Measurements from ENCODE around the gene CNTRL. TPM values are rescaled to one million over a fixed set of nuclear protein-coding genes. Genes with fewer than 3 reads are reported as not detected.

CNTRL gene
- polyA plus RNA-seq, 4 donors, result 27.2 to 33.6 (median 30.3) TPM

GRCh38 chr9:121225240-121225639 lies 150.5 kb downstream of the CNTRL start:
- DNase-seq (ENCODE audit: low read depth in 4 of 4, low spot score in 3 of 4), result no peak

GRCh38 chr9:121226175-121226574 lies 151.4 kb downstream of the CNTRL start:
- DNase-seq (ENCODE audit: low read depth in 4 of 4, low spot score in 3 of 4), result no peak

Other genes with a start within 250 kb of the CNTRL start
- gene PSMD5, start 232.0 kb upstream of the CNTRL start, polyA plus RNA-seq (ENCODE audit: insufficient read length in 4 of 4), result 10 to 100 TPM; 24.4 to 36.1 (median 31.4) TPM
- gene PHF19, start 197.8 kb upstream of the CNTRL start, polyA plus RNA-seq (ENCODE audit: insufficient read length in 4 of 4), result 10 to 100 TPM; 25.4 to 30.0 (median 28.7) TPM
- 1 to 10 TPM; 4.6 to 6.0 (median 4.9) TPM for gene TRAF1, start 148.2 kb upstream of the CNTRL start, polyA plus RNA-seq (ENCODE audit: insufficient read length in 4 of 4)
- 10 to 100 TPM; 12.0 to 16.6 (median 15.5) TPM for gene C5, start 24.7 kb upstream of the CNTRL start, polyA plus RNA-seq (ENCODE audit: insufficient read length in 4 of 4)
- 100 to 1,000 TPM; 100 to 130 (median 128) TPM for gene RAB14, start 126.9 kb downstream of the CNTRL start, polyA plus RNA-seq (ENCODE audit: insufficient read length in 4 of 4)
- gene GSN, start 193.2 kb downstream of the CNTRL start, polyA plus RNA-seq (ENCODE audit: insufficient read length in 4 of 4), result 100 to 1,000 TPM; 144 to 229 (median 173) TPM

Data from right renal pelvis (tissue), 4 donors.